NCI-H2196 (cell line): Measurements from ENCODE around the gene PRICKLE2.

Experiments used
- DNase-seq: peaks from one replicate; lab custom pipeline; 2025; ENCODE audit not compliant: unreplicated experiment; lab: John Stamatoyannopoulos, UW

The PRICKLE2 gene

DNA sequence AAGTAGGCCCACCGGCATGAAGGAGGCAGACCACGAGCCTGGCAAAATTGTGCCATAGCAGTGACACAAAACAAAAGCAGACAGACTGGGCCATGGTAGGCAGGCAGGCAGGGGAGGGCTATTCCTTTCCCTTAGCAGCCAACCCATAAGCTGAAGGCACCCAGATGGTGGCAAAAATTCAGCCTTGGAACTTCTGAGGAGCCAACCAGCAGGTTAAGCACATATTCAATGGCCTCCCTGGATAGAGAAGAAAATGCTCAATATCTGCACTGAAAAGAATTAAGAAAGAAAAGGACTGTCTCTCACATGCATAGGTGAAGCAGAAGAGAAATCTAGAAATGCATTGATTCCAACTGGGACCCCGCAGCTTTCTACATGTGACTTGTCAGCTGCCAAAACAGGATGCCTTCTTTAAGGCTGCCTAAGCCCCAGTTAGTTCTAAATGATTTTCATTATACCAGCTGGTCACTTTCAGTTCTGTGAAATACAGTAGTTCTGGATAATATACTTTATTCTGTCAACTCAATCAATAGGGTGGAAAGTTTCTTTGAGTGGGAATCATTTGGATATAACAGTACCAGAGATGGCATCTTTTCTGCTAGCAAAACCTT lies 2.7 kb downstream of the PRICKLE2 start:
- DNase-seq, result no peak

DNA sequence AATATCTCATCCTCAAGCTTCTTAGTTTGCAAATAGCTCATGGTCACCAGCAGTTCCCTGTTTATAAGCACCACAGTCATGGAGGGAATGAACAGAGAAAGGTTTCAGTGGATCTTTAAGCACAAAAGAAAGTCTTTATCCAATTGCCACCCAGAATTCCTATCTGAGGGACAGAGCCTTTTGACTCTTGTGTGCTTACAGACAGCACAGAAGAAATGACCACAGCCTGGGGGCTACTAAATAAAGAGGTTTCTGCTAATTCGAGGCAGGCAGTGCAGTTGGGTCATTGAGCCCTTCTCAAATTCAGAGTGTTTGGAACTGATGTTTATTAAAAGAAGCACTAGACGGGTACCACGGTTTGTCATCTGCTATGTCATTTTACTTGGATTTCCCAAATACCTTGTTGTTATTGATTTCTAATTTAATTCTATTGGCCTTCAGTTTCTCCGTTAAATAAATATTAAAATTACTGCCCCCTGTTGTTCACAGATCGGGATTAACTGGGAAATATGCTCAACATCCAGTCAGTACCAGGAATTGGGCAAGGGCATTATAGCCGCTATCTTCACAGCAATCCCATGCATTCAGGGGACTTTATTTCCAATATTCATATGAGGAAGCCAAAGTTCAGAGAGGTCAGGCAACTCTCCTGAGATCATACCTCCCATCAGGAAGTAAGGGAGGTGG lies 3.6 kb downstream of the PRICKLE2 start:
- no peak for DNase-seq

DNA sequence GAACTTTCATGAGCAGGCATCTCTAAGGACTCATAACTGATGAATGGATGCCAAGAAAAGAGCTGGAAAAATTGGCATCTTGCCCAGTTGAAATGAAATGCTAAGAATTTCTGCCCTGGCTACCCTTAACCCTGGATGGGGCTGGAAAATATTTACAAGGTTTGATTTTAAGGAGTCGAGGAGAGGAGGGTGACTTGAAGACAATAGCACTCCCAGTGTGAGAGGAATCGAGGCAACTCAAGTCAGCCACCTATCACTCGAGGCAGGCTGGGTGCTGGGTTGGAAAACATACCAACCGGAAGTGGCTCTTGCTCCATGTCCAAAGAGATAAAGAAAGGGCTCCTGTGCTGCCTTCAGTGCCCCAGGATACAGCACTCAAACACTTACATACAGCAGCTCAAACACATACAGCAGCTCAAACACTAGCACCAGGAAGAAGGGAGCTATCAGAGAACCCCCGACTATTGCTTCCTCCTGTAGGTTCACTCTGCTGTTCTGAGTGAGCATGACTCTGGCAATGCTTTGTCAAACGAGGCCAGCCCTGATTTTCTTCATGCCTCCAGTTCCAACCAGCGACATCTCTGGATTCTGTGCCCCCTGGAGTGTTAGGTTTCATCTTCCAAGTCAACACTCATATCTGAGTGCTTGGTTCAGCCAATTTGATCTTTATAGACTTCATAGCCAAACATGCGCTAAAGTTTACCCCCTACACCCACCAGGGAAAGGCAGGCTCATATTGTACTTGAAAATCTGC lies 4.9 kb downstream of the PRICKLE2 start:
- no peak for DNase-seq

DNA sequence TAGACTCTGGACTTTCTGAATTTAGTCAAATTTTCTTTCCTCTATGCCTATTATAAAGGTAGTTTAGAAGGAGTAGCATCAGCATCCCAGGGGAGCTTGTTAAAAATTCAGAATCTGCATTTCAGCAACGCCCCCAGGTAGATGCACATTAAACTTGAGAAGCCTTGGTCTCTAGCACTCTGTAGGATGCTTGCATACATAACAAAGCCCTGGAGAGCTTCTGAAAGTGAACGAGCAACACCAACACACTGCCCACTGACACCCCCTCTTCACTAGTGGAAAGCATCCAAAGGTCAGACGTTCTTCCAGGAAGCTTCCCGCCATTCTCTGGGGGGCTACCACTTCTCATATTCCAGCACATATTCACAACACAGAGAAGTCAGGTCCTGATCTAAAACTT lies 6.5 kb downstream of the PRICKLE2 start:
- DNase-seq, result no peak

DNA sequence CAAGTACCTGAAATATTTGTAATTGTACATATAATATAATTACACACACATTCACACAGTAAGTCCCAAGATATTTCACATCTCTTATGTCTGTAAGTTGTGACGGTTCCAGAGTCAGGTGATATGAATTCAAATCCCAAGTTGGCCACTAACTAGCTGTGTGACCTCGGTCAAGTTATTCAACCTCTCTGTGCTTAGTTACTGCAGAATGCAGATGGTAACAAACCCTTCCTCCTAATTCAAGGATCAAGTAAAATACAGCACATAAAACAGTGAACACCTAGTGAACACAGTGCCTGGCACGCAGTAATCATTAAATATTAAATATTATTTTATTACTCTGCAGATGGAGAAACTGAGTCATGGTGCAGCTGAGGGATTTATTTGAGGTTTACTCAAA lies 6.9 kb downstream of the PRICKLE2 start:
- DNase-seq, result no peak

DNA sequence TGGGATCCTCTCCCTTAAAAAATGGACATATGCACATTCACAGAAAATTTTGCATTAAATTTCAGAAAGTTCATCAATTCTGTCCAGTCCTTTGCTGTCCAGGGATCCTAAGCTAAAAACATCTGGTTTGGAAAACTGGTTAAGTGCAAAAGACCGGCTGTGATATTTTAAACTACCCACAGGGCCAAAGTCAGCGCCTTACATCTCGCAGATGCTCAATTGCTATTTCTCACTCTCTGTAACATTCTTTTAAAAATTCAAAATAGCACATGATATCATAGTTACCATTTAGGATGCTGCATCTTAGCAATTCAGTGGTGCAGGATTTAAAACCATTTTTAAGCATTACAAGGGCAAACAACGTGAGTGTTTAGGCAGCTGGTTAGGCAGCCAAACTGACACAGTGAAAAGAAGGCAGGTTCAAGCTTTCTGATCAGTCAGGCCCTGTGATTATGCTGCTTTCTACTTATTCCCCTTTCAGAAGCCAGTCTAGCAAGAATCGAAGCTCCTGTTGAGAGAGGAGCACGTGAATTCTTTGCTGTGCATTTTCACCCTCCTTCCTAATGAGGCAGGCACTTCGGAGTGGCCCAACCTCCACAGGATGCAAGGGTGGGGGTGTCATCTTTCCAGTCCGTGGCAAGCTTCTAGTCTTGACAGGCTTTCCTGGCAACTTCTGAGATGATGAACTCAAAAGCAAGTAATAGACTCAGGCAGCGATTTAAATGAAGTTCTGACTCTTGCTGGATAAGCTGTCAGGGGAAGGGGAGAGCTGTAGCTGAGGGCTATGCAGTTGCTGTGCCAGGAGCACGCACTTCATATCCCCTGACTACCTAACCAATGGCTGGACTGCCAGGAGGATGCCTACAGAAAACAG lies 8.8 kb downstream of the PRICKLE2 start:
- no peak for DNase-seq

DNA sequence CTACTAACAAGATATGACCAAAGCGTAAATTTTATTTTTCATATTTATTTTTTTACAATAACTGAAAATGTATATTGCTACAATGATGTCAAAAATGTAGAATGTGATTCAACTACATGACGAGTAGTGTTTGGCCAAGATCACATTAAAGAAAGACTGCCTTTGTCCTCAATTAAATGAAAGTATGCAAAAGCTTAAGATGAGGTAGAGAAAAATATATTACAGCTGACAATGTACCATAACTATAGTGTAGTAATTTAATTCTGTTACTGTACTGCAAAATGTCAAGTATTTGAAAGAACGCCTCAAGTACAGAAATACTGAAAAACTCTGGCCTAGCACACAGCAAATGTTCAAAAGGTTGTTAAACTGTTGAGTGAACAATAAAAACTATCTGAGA lies 9.7 kb downstream of the PRICKLE2 start:
- no peak for DNase-seq

DNA sequence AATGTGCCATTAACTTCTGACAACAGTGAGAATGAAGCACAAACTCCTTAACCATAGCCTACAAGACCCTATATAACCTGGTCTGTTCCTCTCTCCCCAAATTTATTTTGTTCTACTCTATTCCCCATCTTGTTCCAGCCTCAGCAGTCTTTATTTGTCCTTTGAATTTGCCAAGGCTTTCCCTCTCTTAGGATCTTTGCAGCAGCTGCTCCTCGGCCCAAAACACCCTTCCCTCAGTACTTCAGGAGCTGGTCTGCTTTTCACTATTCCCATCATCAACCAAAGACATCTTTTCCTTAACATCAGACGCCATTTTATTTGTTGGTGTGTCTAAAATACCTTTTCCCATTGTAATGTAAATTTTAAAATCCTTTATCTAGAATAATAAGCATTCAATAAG lies 10.2 kb downstream of the PRICKLE2 start:
- no peak for DNase-seq

DNA sequence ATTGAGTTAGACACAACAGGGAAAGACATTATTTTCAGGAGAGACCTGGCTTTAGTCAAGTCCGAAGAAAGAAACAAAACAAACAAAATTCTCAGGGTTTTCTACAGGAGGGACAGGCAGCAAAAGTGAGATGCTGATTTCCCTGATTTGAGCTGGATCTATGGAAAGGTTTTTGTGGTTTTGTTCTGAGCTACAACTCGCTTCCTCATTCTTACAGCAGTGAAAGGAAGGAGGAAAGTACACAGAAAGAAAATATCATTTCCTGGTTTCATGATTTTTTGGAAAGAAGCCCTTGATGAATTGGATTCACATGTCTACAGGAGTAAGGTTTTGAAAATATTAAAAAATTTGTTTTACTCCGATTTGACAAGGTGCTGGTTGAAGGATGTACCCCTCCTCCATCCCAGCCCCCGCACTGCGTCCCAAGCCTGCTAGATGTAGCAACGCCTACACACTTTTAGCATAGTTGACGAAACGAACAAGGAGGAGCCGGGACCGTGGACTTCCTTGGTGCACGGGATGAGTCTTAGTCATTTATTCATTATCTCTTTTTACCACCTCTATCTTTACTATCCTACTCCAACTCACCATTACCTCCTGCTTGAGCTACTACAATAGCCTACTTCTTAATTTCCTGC lies 10.8 kb downstream of the PRICKLE2 start:
- no peak for DNase-seq

DNA sequence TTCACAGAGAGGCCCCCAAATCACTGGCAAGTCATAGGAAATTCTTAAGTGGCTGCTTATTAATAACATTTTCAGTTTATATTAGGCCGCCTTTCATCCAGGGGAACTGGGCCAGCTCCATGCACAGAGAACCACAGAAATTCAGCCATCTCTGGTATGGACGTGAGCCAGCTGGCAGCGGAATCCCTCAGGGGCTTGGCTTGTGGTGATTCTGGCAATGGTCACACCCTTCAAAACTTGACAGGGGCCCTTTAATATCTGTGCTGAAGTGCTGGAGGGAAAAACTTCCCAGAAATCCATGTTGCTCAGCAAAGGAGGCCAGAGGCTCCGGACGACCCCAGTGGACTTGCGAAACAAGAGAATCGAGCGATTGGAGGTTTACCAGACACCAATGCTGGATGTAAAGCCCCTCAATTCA lies 11.3 kb downstream of the PRICKLE2 start:
- DNase-seq, result no peak

DNA sequence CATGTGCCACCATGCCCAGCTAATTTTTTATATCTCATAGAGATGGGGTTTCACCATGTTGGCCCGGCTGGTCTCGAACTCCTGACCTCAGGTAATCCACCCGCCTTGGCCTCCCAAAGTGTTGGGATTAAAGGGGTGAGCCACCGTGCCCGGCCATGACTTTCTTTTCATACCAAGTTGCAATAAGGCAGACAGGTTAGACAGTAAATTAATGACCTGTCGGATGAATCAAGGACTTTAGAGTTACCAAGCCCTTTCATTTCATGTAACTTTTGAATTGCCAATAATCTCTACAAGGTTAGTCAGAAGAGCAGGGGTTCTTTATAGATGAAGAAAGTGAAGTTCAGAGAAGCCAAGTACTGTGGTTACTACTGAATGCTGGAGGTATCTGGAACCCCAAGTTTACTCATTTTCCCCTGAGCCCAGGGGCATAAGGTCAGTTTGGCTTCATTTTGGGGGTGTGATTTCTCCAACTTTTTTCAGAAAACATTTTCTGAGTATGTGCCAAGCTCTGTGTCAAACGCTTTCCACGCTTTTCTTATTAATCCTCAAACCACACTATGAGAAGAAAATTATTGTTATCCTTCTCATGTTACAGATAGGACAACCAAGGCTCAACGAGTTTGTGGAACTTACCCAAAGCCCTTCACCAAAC lies 11.9 kb downstream of the PRICKLE2 start:
- no peak for DNase-seq

DNA sequence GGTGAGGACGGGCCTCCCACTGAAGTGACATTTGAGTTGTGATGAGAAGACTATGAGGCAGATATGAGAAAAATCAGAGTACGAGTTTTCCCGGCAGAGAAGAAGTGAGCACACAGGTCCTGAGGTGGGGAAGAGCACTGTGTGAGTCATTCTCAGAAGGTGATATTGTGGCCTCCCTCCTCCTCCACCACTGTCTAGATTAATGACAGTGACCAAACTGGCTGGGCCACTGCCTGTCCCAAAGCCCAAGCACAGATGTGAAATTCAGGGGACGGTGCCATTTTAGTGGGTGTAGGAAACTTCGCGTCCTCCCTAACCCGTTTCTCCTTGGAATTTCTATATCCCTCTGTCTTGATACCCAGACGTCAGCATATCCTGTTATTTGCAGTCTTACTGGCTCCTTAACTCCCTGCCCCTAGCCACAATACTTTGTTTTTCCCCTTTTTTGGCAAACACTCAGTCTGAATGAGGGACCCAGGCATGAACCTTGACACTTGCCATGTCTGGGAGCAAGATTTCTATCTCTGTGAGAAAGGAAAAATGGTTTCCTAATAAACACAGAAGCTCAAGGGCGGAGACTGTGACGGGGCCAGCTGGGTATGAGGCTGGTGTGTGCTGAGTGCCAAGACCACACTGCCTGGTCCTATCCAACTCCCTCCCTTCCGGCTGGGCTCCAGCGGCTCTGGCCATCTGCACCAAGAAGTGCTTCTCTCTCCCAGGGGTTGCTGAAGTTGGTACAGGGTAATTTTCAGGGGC lies 15.2 kb downstream of the PRICKLE2 start:
- no peak for DNase-seq

DNA sequence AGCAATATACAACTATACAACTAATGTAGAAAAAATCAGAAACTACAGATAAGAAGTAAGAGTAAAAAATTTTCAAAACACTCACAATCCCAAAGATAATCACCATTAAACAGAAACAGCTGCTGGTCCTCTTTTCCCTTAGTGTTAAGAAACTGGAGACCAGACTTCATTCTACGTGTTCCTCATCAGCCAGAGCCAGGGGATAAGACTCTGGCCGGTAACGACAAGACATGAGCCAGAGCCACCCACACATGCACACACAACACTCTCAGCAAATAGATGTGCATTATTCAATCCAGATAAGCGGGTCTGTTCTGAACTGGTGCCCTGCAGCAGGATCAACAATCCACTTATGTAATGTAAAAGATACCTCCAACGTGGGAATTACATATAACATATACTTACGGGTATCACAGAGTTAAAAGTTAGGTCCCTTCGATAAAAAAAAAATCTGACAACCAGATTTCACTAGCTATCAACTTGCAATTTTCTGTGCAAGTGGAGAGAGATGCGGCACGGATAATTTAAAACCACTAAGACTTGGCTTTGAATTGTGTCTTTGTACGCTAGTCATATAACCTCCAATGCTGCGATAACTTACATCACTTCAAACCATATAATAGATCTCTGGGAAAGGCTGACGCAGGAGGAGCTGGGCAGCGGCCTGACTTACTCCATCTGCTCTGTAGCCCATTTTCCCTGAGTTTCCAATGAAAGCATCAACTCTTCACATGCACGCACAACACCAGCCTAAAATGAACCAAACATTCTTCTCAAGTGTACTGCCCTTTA lies 17.8 kb downstream of the PRICKLE2 start:
- DNase-seq, result no peak

DNA sequence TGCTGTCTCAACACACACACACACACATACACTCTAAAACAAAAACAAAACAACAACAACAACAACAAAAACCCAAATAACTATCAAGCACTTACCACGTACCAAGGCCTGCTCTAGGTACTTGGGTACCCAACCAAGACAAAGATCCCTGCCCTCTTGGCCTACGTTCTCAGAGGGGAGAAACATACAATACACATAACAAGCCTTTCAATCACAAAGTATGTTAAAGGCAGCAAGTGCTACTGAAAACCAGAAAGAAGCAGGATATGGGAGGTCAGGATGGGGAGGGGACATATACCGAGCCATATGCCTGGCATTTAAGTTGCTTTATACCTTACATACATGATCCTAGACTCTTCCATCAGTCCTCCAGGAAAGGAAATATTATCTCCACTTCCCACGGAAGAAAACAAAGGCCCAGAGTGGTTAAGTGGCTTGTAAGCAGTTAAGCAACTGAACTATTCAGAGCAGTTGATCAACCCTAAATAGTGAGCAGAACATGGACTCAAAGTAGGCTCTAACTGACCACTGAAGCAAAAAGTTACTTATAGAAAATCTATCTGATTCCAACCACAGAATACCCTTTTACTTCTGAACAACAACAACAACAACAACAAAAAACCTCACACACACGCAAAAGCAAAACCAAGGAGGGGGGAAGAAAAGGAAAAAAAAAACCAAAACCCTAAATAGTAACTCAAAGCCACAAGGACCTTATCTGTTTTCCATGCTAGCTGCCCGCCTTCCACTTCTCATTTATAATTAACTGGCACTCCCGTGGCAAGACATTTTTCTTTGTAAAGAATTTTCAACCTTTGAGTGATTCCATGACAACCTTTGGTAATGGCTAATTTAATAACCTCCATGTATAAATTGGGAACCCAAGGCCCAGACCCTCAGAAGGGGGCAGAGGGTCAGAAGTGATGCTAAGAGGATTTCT lies 21.0 kb downstream of the PRICKLE2 start:
- no peak for DNase-seq

DNA sequence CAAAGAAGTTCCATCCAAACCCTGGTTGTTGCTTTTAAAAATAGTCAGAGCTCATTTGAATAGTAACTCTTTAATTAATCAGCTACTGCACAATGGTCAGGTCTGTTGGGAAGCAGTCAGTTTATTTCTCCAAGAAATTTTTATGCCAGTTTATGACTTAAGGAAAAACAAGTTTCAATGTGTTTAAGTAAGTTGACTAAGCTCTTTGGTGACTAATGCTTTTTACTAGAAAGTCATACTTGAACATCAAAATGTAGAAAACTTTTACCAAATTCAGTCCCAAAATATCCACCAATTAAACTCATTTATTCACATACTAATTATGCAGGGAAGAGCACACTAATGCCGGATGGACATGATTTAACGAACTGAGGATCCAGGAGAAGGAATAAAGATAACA lies 22.1 kb downstream of the PRICKLE2 start:
- no peak for DNase-seq

DNA sequence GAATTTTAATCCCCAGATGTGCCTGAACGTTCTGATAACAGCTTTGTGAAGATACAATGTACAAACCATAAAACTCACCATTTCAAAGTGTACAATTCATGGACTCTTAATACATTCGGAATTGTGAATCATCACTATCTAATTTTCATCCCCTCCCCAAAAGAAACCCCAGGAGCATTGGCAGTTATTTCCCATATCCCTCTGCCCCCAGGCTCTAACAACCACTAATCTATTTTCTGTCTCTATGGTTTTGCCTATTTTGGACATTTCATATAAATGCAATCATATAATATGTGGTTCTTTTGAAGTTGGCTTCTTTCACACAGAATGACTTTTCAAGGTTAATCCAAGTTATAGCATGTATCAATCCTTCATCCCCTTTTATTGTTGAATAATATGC lies 25.3 kb downstream of the PRICKLE2 start:
- DNase-seq, result no peak

DNA sequence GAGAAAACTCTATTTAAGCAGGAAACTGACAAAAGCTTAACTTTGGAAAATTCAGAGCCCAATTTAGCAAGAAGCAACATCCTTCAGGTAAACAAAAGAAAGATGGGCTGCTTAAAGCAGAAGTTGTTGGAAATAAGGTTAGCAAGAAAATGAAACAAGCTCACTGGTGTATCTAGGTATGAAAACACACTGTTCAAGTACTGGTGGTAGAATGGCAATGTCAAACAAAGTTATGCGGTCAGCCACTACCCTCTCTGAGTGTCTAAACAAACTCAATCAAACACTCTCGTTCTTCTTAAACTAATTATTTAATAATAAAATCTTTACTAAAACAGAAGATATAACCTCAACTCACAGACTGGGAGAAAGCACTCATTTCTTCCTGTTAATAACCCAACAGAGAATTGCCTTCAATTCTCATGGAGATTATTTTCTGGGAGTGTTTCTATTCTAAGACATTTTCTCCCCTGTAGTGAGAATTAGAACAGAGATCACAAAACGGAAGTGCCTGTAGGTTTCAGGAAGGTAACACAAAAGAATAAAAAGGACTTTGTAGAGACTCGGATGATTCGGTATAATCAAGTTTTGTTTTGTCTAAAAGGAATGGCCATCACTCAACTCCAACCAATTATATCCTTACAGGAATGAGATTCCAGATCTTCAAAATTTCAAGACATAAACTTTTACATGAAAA lies 28.9 kb downstream of the PRICKLE2 start:
- no peak for DNase-seq
